Measurements from ENCODE around the gene DBNDD1.

Gene DBNDD1

GRCh38 chr16:90019543-90020259, 445 bp upstream of the DBNDD1 start (continued):
- TF ChIP-seq ZNF394 (tag by site-specific recombination; IDR thresholded peaks at IDR 0.05; ENCODE audit: borderline replicate concordance) (no peak), ZNF114 (tag by site-specific recombination; IDR thresholded peaks at IDR 0.05) (no peak), ZNF837 (tag by site-specific recombination; IDR thresholded peaks at IDR 0.05) (no peak), ELK4 (IDR thresholded peaks at IDR 0.05; ENCODE audit: borderline replicate concordance, low read depth, low read length) (no peak), ZFP69B (tag by site-specific recombination; IDR thresholded peaks at IDR 0.05) (0 out of 2 replicates have a peak, but pooled peaks have one; percentile 47), ZNF350 (tag by site-specific recombination; IDR thresholded peaks at IDR 0.05) (no peak), ZNF311 (tag by site-specific recombination; IDR thresholded peaks at IDR 0.05; ENCODE audit: borderline replicate concordance) (no peak), ZNF398 (tag by site-specific recombination; IDR thresholded peaks at IDR 0.05) (peak; percentile 70), ZBTB1 (tag by site-specific recombination; IDR thresholded peaks at IDR 0.05) (no peak), ZNF366 (tag by site-specific recombination; conservative IDR thresholded peaks at IDR 0.05) (peak; percentile 42; the same call in 1 of the 2 replicates), ZNF600 (tag by site-specific recombination; IDR thresholded peaks at IDR 0.05) (no peak), ZNF221 (tag by site-specific recombination; IDR thresholded peaks at IDR 0.05; ENCODE audit: borderline replicate concordance) (no peak), ZSCAN30 (tag by site-specific recombination; IDR thresholded peaks at IDR 0.05) (no peak), GFI1B (tag by site-specific recombination; IDR thresholded peaks at IDR 0.05) (no peak), YY1 (tag by site-specific recombination; IDR thresholded peaks at IDR 0.05) (no peak), SP3 (tag by site-specific recombination; IDR thresholded peaks at IDR 0.05) (peak; percentile 77), ZNF2 (tag by site-specific recombination; IDR thresholded peaks at IDR 0.05) (0 out of 2 replicates have a peak, but pooled peaks have one; percentile 16), ZBTB10 (tag by site-specific recombination; IDR thresholded peaks at IDR 0.05) (no peak), PRDM2 (tag by site-specific recombination; IDR thresholded peaks at IDR 0.05; ENCODE audit: borderline replicate concordance) (no peak), ZNF610 (tag by site-specific recombination; IDR thresholded peaks at IDR 0.05; ENCODE audit: borderline replicate concordance) (peak; percentile 39; the same call in 1 of the 2 replicates), ZNF211 (tag by site-specific recombination; IDR thresholded peaks at IDR 0.05; ENCODE audit: low read depth) (no peak), KLF9 (tag by site-specific recombination; IDR thresholded peaks at IDR 0.05; ENCODE audit: low read depth) (peak; percentile 59; the same call in 1 of the 2 replicates), ZNF423 (tag by site-specific recombination; IDR thresholded peaks at IDR 0.05) (no peak), ZNF548 (tag by site-specific recombination; IDR thresholded peaks at IDR 0.05) (no peak), ZNF843 (tag by site-specific recombination; IDR thresholded peaks at IDR 0.05) (no peak), ZNF121 (tag by site-specific recombination; IDR thresholded peaks at IDR 0.05) (no peak), ZNF707 (tag by site-specific recombination; IDR thresholded peaks at IDR 0.05) (no peak), ZNF274 (IDR thresholded peaks at IDR 0.05; ENCODE audit: low read length) (no peak), ZNF274 (tag by site-specific recombination; IDR thresholded peaks at IDR 0.05; ENCODE audit: borderline replicate concordance) (no peak), KLF1 (tag by site-specific recombination; IDR thresholded peaks at IDR 0.05) (peak; percentile 87)

Data from HEK293 (cell line).